NCI-H510A (cell line): ENCODE results near the gene CNST.
A peak's percentile ranks its signal among the peaks of the same experiment; 100 is the strongest.
"Not testable (repeated sequence)": the region's sequence is repeated elsewhere in the genome, so short reads cannot be mapped to it uniquely, and the experiment has no call there.

ENCODE experiments used
- DNase-seq: peaks from one replicate; lab custom pipeline; 2025; lab: John Stamatoyannopoulos, UW

CNST gene

GRCh38 chr1:246558041-246558440 lies 8.2 kb upstream of the CNST start:
- no peak for DNase-seq

- DNase-seq: no peak
Measured at GRCh38 chr1:246559310-246559709, 6.9 kb upstream of the CNST start.

- not testable (repeated sequence) for DNase-seq
Measured at GRCh38 chr1:246560833-246561232, 5.4 kb upstream of the CNST start.

GRCh38 chr1:246564839-246565750 lies 1.2 kb upstream of the CNST start:
- DNase-seq: no peak

GRCh38 chr1:246565751-246566127 lies 517 bp upstream of the CNST start:
- DNase-seq: no peak

- peak; percentile 31 for DNase-seq
Measured at GRCh38 chr1:246566813-246567645, 773 bp downstream of the CNST start.

GRCh38 chr1:246567646-246568235 lies 1.5 kb downstream of the CNST start:
- DNase-seq: no peak

- DNase-seq: peak; percentile 36
Measured at GRCh38 chr1:246569248-246570238, 3.3 kb downstream of the CNST start.

GRCh38 chr1:246571309-246571708 lies 5.1 kb downstream of the CNST start:
- not testable (repeated sequence) for DNase-seq

GRCh38 chr1:246571953-246572352 lies 5.7 kb downstream of the CNST start:
- DNase-seq: no peak

- no peak for DNase-seq
Measured at GRCh38 chr1:246572785-246573184, 6.5 kb downstream of the CNST start.

GRCh38 chr1:246573491-246573890 lies 7.2 kb downstream of the CNST start:
- no peak for DNase-seq

GRCh38 chr1:246576709-246577032 lies 10.4 kb downstream of the CNST start:
- no peak for DNase-seq

- DNase-seq: no peak
Measured at GRCh38 chr1:246577082-246577719, 10.9 kb downstream of the CNST start.

GRCh38 chr1:246577720-246578106 lies 11.5 kb downstream of the CNST start:
- no peak for DNase-seq

- DNase-seq: no peak
Measured at GRCh38 chr1:246579818-246580217, 13.6 kb downstream of the CNST start.

- DNase-seq: no peak
Measured at GRCh38 chr1:246580497-246581370, 14.5 kb downstream of the CNST start.

GRCh38 chr1:246582301-246583055 lies 16.2 kb downstream of the CNST start:
- DNase-seq: no peak

GRCh38 chr1:246583056-246583440 lies 16.8 kb downstream of the CNST start:
- no peak for DNase-seq
